HG03432 (cell line): ENCODE results near the gene EML4.
"Not testable (repeated sequence)": the region's sequence is repeated elsewhere in the genome, so short reads cannot be mapped to it uniquely, and the experiment has no call there.

Experiments
- ATAC-seq: cut with Tn5 transposase; IDR thresholded peaks from one replicate; pipeline ENCODE4 v1.9.1; 2021; ENCODE audit warnings: mild to moderate bottlenecking, moderate library complexity; ENCODE audit not compliant: unreplicated experiment

Gene EML4, protein sequence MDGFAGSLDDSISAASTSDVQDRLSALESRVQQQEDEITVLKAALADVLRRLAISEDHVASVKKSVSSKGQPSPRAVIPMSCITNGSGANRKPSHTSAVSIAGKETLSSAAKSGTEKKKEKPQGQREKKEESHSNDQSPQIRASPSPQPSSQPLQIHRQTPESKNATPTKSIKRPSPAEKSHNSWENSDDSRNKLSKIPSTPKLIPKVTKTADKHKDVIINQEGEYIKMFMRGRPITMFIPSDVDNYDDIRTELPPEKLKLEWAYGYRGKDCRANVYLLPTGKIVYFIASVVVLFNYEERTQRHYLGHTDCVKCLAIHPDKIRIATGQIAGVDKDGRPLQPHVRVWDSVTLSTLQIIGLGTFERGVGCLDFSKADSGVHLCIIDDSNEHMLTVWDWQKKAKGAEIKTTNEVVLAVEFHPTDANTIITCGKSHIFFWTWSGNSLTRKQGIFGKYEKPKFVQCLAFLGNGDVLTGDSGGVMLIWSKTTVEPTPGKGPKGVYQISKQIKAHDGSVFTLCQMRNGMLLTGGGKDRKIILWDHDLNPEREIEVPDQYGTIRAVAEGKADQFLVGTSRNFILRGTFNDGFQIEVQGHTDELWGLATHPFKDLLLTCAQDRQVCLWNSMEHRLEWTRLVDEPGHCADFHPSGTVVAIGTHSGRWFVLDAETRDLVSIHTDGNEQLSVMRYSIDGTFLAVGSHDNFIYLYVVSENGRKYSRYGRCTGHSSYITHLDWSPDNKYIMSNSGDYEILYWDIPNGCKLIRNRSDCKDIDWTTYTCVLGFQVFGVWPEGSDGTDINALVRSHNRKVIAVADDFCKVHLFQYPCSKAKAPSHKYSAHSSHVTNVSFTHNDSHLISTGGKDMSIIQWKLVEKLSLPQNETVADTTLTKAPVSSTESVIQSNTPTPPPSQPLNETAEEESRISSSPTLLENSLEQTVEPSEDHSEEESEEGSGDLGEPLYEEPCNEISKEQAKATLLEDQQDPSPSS

DNA sequence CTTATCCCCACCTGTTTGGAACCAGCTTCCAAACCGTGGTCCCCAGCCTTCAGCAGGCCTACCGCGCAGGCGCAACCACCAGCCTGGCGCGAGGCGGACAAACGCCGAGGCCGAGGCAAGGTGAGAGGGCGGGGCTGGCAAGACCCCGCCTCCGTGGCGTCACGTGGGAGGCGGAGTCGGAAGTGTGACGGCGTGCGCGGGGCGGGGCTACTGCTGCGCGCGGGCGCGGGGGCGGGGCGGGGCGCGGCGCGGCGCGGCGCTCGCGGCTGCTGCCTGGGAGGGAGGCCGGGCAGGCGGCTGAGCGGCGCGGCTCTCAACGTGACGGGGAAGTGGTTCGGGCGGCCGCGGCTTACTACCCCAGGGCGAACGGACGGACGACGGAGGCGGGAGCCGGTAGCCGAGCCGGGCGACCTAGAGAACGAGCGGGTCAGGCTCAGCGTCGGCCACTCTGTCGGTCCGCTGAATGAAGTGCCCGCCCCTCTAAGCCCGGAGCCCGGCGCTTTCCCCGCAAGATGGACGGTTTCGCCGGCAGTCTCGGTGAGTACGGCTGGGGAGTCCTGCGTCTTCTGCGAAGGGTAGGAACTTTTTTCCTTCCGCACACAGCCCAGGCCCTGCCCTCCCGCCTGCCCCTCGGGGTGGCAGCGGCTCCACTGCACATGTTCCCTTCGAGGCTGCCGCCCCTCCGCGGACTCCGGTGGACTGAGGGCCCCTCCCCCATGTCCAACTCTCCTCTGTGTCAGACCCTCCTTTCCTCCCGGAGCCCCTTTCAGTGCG is at the start of gene EML4:
Gene EML4 (plus strand): TSS at position 254 of the 774 bp plus-strand sequence. CDS start 259 bp downstream, at position 513.
- peak; percentile 89 for ATAC-seq

DNA sequence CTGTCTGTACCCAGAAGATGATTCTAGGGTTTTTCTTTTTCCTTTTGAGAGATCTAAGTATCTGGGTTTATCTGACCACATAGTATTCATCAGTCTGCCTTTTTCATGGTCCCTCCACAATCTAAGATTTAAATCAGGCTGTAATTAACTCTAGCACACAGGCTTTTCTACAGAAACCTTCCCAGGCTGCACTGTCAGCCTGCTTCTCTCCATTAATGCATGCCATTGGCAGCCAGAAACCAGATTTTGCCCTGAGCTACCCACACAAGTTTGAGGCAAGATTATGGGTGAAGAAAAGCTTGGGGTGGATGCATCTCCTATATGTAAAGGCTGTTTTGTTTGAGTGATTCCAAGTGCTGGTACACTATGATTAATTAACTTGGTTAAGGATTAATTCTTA is 45.7 kb upstream of the EML4 start:
- ATAC-seq = no peak

DNA sequence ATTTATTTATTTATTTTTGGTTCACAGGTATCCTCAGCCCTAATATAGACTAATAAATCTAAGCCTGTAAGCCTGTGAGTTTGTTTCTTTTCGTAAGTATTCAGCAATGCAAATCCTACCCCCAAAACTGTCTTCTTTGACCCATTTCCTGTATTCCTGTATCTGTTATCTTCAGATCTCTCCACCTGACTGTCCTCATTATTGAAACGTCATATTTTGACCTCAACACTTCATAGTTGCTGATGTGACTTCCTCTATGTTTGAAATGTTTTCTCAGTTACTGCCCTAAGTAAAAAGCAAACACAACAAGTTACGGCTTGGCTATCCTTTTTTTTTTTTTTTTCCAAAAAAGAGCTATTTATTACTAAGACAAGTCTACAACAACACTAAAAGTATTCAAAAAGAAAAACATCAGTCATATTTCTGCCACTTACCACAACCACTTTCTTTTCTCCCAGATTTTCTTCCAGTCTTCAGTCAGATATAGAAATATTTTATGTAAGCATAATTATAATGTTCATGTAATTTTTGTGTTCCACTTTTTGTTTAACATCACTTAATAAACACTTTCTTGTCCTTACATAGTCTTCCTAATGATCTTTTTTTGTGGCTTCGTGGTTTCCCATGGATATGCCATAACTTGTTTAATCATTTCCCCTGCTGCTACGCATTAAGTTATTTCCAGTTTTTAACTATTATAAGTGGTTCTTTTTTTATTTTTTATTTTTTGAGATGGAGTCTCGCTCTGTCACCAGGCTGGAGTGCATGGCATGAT is 45.0 kb upstream of the EML4 start:
- peak; percentile 66 for ATAC-seq

DNA sequence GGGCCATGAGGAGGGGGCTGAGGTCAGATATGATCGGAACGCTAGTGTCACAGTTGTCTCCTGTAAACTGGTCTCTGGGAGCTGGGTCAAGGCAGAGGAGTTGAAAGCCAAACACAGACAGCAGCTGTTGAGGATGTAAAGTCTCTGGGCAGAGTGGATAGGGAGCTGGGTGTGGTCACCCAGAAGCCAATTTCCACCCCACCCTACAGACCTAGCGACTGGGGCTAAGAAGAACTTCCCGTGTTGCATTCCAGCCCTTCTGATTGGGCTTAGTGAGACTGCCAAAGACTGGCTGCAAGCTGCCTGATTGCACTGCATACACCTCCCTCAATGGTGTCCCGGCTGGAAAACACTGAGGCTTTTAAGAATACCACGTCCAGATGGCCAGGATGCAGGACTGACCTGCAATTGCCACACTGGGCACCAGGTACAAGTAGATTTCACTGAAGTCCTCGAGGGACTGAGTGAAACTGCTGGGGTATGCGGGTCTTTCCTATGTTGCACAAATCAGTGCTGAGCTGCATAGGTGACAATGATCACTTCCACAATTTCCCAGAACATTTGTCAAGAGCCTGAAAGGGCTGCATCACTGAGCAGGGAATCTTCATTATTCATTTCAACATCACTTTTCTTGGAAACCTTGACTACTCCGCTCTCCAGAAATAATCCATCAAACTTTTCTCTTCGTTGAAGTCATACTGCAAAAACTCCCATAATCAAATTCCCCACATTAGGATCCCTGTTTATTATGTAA is 43.1 kb upstream of the EML4 start:
- no peak for ATAC-seq

DNA sequence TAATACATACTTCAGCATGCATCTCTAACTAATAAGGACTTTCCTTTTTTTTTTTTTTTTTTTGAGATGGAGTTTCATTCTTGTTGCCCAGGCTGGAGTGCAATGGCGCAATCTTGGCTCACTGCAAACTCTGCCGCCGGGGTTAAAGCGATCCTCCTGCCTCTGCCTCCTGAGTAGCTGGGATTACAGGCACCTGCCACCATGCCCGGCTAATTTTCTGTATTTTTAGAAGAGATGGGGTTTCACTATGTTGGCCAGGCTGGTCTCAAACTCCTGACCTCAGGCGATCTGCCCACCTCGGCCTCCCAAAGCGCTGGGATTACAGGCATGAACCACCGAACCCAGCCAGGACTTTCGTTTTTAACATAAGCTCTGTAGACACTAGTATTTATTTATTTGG is 42.3 kb upstream of the EML4 start:
- not testable (repeated sequence) for ATAC-seq

DNA sequence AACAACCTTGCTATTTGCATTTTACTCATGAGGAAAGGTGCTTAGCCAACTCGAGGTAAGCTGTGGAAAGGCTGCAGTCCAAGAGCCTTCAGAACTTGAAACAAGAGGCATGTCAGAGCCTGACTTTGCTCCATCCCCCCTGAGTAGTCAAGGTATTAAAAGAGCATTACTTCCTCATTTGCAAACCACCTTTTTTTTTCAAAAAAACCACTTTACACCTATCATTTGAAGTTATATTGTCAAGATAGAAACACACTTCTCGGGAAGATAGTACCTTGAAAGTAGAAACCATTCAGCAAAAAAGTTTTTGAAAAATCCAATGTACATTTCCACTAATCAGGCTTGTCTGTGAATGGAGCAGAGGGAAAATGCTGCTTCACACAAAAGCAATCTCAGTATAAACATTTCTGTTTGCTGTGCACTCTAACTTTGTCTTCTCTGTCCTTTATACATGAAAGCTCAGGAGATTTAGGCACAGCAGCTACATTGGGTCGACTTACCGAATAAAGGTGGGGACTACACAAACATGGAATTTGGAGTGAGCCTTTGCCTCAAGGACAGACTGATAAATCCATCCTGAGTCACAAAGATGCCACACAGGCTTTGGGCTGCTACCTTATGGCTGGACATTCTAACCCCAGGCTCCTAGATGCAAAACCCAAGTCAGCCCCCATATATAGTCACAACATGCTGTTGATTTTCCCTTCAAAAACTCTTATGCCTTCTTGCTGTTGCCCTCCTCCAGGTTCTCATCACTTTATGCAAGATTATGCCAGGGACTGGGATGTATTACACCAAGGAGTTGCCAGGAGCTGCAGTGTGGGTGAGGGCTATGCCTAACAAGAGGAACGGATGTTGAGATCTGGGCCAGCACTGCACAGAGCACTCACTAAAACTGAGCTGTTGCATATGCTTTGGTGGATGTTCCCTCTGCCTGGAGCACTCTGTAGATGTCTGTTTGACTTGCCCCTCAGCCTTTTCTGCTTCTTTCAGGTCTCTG is 41.4 kb upstream of the EML4 start:
- peak; percentile 77 for ATAC-seq

DNA sequence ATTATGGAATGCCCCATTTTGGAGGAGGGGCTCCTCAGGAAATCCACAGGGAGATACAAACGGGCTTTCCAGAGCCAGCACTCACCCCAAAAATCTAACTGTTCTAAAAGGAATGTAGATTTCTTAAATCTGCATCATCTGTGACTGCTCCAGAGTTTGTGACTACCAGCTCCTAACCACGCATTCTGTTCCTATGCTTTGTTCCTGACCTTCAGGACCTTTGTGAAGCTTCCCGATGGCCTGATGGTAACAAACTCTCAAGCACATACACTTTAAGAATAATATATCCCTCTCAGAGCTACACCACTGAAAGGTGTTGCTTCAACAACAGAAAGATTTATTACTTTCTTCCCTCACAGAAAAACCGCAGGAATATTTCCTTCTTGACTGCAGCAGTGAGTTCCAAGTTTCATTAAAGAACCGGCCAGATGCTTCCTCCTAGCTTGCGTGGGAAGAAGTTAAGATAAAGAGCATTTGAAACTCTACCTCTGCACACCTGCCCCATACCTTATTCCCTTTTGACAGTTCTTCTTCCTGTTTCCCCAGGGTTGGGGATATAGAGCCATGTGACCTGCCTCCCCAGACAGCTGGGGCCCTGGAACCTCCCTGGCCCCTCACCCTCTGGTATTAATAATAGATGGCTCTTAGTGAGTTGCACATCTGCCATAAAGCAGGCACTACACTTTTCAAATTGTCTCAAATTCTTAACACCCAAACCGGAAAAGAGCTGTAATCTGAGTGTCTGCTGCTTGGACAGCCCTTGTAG is 40.2 kb upstream of the EML4 start:
- ATAC-seq = no peak

DNA sequence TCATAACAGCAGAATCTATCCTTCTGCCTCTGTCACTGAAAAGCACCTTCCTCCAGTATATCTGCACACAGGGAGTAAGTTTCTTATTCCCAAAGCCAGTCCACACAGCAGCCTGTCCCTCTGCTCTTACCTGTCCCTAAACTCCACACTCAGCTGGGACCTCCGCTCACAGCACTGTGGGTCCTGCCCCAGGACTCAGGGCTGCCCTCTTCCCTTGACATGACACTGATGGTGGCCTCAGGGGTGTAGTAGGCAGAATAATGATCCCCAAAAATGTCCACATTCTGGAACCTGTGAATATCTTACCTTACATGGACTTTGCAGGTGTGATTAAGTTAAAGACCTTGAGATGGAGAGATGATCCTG is 39.7 kb upstream of the EML4 start:
- no peak for ATAC-seq

DNA sequence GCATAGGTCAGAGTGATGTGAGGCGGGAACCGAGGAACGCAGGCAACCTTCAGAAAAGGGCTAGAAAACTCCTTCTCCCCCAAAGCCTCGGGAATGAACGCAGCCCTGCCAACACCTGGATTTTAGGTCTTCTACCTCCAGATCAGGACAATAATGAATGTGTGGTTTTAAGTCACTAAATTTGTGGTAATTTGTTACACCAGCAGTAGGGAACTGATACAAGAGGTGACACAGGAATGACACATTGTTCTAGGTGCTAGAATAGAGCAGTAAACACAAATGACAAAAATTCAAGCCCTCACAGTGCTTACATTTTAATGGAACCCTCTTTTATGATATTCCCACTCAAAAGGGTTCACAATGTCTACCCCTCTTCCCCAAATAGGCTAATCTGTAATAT is 39.2 kb upstream of the EML4 start:
- no peak for ATAC-seq

DNA sequence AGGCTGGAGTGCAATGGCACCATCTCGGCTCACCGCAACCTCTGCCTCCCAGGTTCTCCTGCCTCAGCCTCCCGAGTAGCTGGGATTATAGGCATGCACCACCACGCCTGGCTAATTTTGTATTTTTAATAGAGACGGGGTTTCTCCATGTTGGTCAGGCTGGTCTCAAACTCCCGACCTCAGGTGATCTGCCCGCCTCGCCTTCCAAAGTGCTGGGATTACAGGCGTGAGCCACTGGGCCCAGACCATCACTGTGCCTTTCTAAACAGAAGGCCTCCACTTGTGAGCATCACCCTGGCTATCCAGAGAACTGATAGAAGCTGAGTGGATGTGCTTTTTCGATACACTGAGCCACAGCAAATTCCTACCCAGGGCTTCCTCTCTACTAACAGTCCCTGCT is 38.3 kb upstream of the EML4 start:
- ATAC-seq = not testable (repeated sequence)

DNA sequence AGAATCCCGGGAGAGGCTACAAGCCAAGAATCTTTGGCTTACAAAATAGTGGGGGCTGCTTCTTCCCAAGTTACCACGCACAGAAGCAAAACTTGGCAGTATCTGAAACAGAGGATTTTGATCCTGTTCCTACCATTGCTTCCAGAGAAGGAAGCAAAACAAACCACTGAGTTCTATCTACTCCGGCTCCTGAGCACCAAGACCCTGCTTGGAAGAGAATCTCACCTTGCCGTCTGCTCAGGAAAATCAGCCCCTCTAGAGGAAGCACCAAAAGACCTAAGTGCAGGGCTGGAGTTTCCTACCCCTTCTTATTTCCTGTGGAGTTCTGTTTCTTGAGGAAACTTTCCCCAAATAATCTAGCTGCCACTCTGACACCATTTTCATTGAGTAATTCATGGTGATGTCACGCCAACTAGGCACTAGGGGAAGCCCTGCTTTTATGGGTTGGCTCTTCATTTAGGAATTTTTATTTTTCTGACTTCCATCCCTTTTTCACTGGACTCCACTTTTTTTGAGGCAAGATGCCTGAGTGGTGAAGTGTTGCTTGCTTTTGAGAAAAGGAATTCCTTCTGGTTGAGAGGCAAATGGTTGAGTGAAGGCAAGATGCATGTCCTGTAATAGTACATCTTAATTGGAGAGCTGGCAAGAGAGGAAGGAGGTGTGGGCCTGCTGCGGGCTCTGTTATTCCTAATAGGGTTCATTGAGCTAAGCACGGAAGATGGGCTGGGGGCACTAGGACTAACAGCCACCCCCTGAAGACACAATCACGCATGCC is 36.8 kb upstream of the EML4 start:
- peak; percentile 18 for ATAC-seq

DNA sequence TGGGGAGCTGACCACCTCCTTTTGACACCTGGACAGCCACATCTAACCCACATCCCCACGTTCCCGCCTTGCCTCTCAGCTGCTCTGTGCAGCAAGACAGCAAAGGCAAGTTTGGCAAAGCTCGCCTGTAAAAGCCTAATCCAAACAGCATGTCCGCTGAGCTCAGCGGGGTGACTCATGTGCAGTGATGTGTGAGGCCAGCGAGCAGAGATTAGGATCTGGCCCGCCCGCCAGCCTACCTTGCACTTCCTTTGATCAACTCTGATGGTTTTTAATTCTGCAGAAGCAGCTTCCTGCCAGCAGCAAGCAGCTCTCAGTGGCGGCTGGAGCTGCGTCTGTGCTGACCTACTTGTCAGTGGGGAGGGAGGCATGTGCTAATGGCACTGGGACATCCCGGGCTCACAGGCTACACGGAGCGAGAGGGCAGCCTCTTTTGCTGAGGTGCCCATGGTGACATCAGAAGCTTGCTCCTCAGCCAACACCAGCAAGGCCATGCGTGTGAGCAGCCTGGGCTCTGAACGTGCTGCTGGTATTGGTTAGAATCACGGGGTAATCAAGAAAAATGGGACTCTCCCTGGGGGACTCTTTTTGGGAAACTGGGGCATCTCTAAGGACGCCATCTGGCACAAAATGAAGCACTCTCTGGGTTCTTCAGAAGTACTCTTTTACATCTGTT is 36.0 kb upstream of the EML4 start:
- ATAC-seq = peak; percentile 91

DNA sequence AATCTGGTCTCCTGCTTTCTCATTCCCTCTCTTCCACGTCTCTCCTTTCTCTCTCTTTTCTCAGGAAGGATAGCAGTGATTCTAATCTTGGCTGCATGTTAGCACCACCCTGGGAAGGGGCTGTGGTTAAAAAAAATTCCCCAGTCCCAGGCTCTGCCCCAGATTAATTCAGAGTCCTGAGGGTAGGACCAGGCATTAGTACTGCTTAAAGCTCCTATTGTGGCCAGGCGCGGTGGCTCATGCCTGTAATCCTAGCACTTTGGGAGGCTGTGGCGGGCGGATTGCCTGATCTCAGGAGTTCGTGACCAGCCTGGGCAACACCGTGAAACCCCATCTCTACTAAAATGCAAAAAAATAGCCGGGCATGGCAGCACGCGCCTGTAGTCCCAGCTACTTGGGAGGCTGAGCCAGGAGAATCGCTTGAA is 35.4 kb upstream of the EML4 start:
- ATAC-seq = no peak

DNA sequence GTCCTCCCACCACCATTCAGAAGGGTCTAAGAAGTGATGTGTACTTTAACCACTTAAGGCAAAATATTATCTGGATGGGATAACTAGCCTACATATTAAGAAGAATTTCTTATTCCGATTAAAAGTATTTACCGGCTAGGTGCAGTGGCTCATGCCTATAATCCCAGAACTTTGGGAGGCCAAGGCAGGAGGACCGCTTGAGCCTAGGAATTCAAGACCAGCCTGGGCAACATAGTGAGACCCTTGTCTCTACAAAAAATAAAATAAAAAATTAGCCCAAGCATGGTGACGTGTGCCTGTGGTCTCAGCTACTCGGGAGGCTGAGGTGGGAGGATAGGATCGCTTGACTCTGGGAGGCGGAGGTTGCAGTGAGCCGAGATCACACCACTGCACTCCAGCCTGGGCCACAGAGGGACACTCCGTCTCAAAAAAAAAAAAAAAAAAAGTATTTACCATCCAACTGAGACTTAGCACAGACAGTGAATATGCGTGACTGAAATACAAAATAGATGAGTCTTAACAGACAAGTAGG is 34.7 kb upstream of the EML4 start:
- ATAC-seq = not testable (repeated sequence)

DNA sequence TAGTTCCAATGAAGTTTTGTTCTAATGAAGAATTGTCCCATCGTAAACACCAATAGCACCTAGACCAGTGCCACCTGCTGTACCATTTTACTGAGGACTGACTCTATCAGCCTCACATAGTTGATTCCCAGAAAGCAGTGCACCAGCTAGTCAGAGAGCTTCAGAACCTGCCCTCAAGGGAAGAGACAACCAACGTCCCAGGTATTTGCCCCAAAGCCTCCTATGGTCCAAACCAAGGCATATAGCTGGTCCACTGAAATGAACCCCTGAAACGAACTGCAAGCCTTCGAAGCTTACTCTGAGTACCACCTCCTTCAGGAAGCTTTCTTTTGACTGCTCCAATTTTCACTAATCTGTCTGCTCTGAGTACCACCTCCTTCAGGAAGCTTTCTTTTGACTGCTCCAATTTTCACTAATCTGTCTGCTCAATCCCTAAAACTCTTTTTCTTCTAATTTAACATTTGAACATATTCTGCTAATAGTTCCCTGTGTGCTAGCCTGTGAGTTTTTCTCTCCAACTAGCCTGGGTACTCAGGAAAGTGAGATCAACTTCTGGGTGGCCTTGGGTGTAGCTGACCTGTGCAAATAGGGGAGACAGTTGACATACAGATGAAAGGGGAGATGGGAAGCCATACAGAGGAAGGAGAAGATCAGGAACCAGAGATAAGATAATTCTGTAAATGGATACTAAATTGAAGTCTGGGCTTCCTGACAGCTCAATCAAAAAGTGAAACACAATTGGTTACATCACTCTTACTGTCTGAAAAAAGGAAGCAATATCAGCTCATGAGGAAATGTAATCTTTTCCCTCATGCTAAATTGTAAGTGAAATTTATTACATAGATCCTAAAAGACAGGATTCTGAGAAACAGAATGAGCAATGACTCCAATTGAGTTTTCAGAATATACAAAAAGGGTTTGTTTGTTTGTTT is 33.5 kb upstream of the EML4 start:
- no peak for ATAC-seq
